ENCODE measurements around the gene PHGDH. TPM values are rescaled to one million over a fixed set of nuclear protein-coding genes. Genes with fewer than 3 reads are reported as not detected.

The PHGDH gene
- total RNA-seq, 2 experiments from 2014 or later: 307 to 322 TPM

GRCh38 chr1:119790451-119791198 lies 78.9 kb downstream of the PHGDH start:
- DNase-seq: no peak
- H3K4me3 Mint-ChIP-seq: no peak overlapping the region
- H3K27me3 Mint-ChIP-seq: no peaks in the 10 kb centered on the region
- no peaks in the 10 kb centered on the region for H3K9me3 Mint-ChIP-seq
- H3K4me1 Mint-ChIP-seq (ENCODE audit: low read depth): peaks cover 13% of the 10 kb centered on the region
- H3K36me3 Mint-ChIP-seq (ENCODE audit: low read depth): no peaks in the 10 kb centered on the region
- CTCF ChIA-PET: no interaction called here
- intact Hi-C loops (cut with micrococcal nuclease): no loop called here
- ATAC-seq: no peak
- H3K27ac Mint-ChIP-seq: no peak overlapping the region
- POLR2A ChIA-PET: no interaction called here
- TF ChIP-seq, protein P1, sequence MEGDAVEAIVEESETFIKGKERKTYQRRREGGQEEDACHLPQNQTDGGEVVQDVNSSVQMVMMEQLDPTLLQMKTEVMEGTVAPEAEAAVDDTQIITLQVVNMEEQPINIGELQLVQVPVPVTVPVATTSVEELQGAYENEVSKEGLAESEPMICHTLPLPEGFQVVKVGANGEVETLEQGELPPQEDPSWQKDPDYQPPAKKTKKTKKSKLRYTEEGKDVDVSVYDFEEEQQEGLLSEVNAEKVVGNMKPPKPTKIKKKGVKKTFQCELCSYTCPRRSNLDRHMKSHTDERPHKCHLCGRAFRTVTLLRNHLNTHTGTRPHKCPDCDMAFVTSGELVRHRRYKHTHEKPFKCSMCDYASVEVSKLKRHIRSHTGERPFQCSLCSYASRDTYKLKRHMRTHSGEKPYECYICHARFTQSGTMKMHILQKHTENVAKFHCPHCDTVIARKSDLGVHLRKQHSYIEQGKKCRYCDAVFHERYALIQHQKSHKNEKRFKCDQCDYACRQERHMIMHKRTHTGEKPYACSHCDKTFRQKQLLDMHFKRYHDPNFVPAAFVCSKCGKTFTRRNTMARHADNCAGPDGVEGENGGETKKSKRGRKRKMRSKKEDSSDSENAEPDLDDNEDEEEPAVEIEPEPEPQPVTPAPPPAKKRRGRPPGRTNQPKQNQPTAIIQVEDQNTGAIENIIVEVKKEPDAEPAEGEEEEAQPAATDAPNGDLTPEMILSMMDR (IDR thresholded peaks at IDR 0.05): no peak

DNA sequence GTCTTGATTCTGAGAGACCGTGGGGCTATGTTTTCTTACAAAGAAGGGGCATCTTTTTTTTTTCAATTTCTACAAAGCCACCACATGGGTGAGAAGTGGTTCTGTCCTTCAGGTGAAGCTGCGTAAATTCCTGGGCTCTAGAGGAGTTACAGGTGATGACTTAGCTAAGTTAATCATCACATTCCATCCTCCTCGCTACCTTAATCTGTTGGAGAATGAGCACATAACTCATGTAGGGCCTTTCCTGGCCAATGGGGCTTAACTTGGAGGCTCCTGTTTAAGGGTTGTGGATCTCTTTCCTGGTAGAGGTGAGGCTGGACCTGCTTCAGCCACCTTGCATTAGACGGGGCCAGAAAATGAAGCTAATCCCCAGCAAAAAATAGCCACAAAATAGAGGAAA lies 79.6 kb downstream of the PHGDH start:
- TF ChIP-seq, protein P1 (IDR thresholded peaks at IDR 0.05): no peak
- ChIA-PET POLR2A (interaction anchor here (0.6 kb wide), 1 partner anchor 62 kb away, joined by 3 read pairs; no protein-coding TSS in a partner anchor), CTCF (interaction anchor here (1.2 kb wide), 1 partner anchor 17 kb away, joined by 7 read pairs; no protein-coding TSS in a partner anchor)
- Mint-ChIP-seq H3K27ac (no peak overlapping the region), H3K27me3 (no peaks in the 10 kb centered on the region), H3K9me3 (no peaks in the 10 kb centered on the region), H3K36me3 (ENCODE audit: low read depth) (no peaks in the 10 kb centered on the region), H3K4me3 (no peak overlapping the region), H3K4me1 (ENCODE audit: low read depth) (peaks cover 11% of the 10 kb centered on the region)
- ATAC-seq (no peak), DNase-seq (no peak)
- intact Hi-C loops (cut with micrococcal nuclease): no loop called here

Other genes with a start within 250 kb of the PHGDH start
- gene HSD3B1, start 204.7 kb upstream of the PHGDH start, total RNA-seq: not detected
- gene ZNF697, start 63.7 kb upstream of the PHGDH start, total RNA-seq: under 1 TPM; 0.20 to 0.38 TPM
- not detected for gene HMGCS2, start 57.0 kb downstream of the PHGDH start, total RNA-seq
- 1 to 10 TPM; 9.7 to 9.9 TPM for gene REG4, start 99.5 kb downstream of the PHGDH start, total RNA-seq
- not detected for gene ADAM30, start 184.6 kb downstream of the PHGDH start, total RNA-seq